Stimulated activated CD4-positive, alpha-beta T cell treated with anti-CD3 and anti-CD28 coated beads, Interleukin-4, amount 100 ng/mL, for 4 hours (primary cell): ENCODE results near the gene ZBP1.
A peak's percentile ranks its signal among the peaks of the same experiment; 100 is the strongest.

ENCODE experiments used
- DNase-seq, 2 experiments: peaks; one replicate each; pipeline ENCODE4 v3.0.0-alpha.2; 2020

ZBP1 gene, protein sequence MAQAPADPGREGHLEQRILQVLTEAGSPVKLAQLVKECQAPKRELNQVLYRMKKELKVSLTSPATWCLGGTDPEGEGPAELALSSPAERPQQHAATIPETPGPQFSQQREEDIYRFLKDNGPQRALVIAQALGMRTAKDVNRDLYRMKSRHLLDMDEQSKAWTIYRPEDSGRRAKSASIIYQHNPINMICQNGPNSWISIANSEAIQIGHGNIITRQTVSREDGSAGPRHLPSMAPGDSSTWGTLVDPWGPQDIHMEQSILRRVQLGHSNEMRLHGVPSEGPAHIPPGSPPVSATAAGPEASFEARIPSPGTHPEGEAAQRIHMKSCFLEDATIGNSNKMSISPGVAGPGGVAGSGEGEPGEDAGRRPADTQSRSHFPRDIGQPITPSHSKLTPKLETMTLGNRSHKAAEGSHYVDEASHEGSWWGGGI

DNA sequence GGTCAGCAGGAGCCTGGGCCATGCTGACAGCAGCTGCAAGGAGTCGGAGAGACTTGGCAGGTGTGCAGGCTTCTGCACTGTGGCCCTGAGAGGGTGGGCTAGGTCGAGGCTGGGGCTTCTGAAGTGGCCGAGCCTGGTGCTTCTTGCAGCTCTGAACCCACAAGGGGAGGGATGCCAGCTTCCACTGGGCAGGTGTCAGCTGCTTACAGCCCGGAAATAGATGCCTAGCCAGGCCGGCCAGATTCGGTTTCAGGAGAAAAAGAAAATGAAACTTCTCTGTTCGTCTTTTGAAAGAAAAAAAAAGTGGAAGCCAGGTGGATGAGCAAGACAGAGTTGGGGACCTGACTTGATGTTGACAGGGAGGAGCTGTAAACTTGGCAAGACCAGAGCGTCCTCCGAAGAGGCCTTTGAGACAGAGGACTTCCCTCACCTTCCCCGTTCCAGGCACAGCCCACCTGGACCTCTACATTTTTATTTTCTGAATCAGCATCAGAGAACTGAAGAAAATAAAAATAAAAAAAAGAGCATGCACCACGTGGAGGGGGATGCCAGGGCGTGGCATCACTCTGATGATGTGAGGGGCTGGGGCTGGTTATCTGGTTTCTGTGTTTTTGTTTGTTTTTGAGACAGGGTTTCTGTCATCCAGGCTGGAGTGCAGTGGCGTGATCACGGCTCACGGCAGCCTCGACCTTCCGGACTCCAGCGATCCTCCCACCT, at the start of gene ZBP1:
TSS of gene ZBP1 (minus strand) at position 153 of the 717 bp plus-strand sequence. CDS start at position 22, 131 bp downstream.
- peak in 1 of 2 experiments; percentile 54 for DNase-seq

DNA sequence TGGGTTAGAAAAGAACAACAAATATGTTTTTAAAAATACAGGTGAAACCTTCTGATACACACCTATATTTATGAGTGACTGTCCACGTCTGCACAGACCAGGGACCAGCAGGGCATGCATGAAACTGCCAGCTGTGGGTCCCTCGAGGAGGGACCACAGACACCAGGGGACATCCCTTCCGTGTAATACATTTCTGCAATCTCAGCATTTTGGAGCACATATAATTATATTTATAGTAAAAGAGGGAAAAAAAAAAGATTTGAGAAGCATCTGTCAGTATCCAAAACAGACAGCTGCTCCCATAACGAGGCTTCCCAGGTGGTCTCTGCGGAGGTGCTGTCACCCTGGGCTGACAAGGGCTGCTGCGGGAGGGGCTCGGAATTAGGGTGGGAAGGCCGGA, 49.4 kb upstream of the ZBP1 start:
- DNase-seq, result no peak

DNA sequence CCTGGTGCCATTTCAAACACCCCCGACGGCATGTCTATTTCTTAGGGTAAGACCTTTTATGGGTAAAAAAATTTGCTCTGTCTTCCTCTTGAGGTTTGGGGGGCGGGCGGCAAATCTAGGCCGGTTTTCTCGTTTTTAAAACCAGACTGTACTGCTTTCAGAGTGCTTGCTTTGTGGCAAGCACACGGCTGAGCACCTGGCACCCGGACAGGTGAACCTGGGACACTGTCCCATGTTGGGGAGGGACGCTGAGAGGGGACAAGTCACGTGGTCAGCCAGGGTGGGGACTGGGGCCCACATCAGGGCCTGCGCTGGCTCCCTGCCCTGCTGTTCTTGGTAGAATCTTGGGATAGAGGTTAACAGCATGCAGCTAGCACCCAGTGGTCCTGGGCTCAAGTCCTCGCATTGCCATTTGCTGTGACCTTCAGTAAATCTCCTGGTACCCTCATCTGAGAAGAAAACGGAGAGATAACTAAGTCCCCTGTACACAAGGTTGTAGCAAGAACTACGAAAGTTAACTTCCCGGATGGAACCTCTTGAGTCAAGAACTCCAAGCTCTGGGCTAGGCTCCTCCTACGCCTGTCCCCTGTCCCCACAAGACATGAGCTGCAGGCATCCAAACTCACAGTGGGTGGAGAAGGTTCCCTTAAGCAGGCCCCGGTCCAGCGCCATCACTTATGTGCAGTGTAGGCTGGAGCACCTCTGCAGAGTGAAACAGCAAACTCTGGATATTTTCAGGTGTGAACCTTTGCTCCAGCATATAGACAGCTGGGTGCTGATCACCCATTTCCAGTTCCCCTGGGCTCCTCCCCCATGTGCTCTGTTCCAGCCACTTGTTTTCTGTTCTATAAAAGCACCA, 47.9 kb upstream of the ZBP1 start:
- DNase-seq, result no peak

DNA sequence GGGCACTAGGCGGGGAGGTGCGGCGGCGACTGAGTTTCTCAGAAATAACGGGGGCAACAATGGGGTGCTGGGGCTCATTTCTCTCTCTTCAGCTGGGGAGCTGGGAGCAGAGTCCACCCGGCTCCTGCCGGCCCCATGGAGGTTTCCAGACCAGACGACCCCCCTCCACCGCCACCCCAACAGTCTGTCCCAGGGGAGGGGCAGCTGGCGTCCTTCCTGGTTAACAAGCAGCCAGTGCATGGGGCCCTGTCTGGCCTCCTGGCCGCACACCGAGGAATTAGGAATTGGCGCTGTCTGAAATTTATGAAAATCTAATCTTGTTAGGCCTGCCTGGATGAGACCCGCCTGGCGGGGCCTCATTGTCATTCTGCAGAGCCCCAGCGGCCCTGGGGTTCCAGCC, 47.2 kb upstream of the ZBP1 start:
- no peak for DNase-seq

DNA sequence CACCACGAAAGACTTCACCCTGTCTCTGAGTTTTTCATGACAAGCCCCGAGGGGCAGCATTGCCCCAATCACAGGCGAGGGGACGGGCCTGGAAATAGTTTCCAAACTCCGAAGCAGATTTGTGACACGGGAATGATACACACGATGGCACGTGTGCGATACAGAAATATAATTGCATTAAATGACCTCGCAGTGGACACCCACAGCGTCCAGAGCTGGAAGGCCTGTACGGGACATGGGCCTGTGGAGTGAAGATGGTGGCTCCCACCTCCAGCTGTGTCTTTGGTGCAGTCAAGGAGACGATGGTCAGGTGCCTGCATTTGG, 46.6 kb upstream of the ZBP1 start:
- DNase-seq, result no peak

DNA sequence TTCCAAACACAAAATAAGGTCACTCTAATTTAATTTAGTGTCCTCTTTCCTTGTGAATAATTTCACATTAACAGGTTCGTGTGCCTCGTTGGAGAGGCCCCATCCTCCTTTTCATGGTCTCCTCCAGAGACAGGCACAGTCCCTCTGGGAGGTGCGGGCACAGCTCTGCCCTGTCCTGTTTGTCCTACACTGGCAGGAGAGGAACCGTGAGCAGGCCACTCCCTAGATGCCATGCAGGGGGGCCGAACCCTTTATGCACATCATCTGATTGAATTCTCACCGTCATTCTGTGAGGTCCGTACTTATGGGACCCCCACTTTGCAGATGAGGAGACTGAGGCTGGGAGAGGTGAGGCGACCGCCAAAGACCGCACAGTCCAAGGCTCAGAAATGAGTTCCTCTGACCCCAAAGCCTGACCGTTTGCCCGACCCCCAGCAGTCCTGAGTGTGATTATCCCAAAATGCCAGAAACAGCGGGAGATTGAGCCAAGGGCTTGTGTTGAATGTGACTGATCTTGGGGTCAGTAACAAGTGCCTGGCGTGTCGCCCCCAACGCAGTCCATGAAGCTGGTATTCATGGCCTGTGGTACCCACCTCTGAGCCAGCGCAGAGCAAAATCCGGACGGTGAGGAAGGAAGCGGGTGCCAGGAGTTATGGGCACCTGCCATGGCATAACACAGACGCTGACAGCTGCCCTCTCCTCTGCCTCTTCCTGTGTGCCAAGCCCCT, 46.0 kb upstream of the ZBP1 start:
- DNase-seq, result no peak

DNA sequence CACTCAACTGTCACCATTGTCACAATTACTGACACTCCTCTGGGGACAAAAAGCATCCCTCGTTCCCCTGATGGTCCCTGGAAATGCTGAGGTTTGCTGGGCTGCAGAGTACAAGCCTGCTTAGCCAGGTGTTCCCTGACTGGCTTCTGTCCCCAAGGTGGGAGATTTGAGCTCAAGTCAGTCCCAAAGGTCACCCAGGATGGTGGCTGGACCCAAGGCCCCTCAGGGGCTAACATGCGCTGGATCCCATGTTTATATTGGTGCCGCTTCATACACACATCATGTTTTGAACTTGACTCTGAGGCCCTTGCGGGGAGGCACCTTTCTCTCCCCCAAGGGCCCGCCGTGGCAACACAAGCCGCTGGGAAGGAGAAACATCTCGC, 45.4 kb upstream of the ZBP1 start:
- no peak for DNase-seq

DNA sequence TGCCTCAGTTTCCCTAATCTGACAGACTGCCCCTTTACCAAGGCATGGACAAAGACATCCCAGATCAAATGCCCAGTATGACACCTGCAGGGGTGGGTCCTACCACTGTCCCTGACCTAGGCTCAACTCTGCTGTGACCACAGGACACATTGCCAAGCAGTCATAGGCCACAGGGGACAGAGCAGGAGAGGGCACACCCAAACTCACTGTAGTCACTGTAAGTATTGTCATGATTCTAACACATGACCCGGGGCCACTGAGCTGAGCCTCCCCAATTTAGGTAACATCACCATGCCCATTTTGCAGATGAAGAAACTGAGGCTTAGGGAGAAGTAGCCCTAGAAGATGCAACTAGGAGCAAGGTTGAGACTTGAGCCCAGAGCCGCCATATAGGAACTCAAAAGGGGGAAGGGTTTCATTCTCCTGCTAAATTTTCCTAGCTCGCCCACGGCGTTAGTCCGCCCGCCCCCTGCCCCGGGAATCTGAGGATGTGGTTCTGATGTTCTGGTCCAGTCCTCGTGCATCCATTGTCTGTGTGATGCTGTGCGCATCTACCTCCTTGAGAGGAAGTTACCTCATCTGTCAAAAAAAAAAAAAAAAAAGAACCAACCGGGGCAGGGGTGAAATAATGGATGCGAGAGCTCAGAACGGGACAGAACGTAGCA, 44.8 kb upstream of the ZBP1 start:
- DNase-seq, result no peak

DNA sequence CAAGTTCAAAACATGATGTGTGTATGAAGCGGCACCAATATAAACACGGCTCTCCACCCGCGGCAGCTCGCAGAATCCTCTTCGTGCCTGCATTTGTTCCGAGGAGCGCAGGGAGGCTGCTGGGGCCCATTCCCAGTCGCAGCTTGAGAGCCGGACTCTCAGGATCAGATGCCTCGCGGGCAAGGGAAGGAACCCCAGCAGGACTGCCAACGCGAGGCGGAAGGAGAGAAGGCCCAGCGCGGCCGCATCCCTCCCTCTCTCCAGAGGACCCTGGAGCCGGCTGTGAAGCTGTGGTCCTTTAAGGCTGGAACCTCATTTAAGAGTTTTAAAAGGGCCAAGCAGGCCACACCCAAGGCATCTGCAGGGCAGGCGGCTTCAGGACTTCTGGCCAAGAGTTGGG, 44.2 kb upstream of the ZBP1 start:
- no peak for DNase-seq

DNA sequence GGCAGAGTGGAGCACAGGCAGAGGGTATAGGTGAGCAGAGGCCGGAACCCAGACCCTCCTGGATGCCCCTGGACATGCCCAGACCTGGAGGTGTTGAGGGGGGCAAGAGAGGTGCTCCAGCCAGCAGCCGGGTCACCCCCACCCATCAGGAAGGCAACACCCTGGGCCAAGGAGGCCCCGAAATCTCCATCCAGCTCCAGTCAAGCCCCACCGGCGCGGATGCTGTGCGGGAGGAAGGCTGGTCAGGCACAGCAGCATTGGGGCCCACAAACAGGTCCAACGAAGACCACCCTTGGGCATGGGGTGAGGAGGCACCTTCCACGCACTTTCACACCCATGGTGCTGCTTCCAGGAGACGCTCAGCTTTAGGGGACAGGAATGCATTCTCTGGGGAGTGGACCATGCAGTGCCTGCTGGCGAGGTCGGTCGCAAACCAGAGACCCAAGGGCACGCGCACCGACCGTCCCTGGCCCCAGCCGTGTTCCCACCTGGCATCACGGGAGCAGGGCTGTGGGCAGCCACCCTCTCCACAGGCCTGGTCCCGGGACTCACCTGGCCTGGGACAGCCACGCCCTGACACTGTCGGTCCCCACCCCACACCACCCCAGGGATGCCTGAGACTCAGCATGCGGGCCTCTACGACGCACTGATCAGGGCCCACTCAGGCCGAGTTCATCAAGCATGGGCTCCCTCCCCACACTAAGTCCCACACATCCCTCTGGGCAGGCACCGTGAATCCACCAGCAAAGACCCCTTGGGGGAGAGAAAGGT, 43.6 kb upstream of the ZBP1 start:
- no peak for DNase-seq

DNA sequence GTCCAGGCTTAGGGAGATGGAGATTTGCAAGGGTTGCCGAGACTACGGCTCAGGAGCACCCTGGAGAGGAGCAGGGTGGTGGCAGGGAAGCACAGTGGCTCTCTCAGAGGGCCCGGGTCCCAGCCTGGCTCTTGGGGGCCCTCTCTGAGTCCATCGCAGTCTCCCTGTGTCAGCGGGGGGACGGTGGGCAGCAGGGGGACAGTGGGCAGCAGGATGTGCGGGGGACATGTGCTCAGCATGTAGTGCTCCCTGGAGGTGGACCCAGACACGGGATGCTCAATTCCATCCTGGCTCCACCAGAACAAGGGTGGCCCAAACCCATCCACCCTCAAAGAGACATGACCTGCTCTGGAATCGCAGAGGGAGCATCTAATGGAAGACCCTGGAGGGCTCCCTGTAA, 43.0 kb upstream of the ZBP1 start:
- DNase-seq, result no peak

DNA sequence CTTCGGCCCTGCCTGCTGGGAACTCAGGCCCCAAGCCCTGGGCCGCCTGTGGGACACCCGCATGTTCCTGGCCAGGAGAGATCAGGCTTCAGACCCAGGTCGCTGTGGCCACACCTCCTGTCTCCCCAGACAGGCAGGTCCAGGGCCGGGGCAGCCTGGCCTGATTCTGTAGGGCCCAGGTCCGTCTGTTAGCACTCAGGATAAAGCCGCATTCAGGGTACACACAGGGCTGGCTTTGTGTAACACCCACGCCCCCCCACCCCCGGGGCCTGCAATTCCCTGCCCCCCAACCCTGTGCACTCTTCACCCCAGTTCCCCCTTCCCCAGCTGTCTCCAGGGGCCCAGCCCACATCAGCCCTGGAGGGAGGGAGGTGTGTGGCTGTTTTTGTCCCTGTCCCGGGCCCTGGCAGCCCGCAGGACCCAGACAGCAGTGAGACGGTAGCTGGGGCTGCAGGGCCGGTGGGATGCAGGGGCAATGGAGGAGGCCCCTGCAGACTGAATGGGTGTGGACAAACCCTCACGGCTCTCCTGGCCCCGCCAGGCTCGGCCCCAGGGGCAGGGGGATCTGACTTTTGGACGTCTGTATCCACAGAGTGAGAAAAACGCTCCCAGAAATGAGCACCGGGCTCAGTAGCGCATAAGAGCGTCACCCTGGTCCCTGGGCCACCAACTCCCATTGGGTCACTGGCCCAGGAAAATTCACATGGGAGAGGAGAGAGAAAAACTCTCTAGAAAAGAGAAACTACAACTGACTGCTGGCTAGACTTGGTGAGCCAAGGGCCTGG, 42.4 kb upstream of the ZBP1 start:
- no peak for DNase-seq

DNA sequence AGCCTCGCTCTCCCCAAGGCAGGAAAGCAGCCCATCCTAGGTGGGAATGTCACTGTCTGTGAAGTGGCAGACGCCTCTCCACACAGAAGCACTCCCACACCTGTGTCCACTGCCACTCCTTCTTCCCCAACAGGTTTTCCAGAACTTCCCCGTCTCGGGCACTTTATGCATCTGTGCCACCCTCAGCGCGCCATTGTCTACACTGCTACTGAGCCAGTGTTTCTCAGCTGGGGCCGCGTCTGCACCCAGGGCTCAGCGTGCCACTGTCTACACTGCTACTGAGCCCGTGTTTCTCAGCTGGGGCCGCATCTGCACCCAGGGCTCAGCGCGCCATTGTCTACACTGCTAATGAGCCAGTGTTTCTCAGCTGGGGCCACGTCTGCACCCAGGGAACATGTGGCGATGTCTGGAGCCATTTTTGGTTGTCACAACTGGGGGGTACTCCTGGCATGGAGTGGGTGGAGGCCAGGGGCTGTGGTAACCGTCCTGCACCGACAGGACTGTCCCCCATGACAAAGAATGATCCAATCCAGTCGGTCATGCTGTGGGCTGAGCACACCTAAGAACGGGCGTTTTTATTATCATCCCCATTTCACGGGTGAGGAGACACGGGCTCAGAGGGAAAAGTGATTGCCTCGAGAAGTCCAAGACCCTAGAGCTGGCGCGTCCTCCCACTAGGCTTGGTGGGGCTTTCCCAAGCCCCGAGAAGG, 41.7 kb upstream of the ZBP1 start:
- DNase-seq, result no peak

DNA sequence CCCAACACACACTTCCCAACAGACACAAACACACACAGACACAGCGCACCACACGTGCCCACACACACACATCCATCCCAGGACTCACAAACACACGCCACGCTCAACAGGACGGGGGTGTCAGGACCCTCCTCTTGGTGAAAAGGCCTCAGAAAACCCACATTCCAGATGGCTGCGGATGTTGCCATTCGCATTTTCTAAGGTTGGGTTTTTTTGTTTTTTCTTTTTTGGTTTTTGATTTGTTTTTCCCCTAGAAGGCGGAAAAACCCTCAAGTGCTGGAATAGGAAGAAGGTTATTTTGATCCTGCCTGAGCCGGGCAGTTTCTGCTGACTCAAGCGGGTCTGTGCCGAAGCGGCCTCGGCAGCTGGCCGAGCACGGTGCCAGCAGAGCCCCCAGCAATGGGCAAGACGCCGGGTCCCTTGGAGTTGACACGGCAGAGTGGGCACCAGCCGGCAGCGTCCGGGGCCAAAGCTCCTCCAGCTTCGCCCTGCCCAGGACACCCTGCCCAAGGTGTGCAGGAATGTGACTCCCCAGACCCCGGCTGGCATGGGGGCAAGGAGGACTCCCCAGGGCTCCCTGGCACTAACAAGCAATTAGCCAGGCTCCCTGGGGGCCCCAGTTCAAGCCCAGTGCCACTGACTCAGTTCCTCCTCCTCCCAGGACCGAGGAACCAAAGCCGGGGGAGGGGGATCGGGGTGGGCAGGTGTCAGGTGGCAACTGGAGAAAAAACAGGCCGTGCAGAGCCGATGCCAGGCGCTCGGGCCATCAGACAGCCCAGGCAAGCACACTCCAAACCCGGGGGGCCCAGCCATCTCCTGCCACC, 40.9 kb upstream of the ZBP1 start:
- no peak for DNase-seq

DNA sequence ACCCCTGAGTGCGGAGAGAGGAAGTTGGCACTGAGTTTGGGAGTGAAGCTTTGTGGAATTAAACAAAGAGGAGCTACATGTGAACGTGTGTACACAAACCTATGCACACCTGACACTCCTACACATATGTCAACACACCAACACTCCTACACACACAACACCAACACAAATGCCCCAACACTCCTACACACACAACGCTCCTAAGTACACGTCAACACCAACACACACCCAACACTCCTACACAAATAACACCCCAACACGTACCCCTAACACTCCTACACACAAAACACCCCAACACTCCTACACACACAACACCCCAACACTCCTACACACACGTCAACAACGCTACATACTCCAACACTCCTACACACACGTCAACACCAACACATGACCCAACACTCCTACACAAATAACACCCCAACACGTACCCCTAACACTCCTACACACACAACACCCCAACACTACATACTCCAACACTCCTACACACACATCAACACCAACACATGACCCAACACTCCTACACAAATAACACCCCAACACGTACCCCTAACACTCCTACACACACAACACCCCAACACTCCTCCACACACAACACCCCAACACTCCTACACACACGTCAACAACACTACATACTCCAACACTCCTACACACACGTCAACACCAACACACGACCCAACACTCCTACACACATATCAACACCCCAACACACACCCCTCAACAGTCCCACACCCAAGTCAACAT, 40.1 kb upstream of the ZBP1 start:
- no peak for DNase-seq

DNA sequence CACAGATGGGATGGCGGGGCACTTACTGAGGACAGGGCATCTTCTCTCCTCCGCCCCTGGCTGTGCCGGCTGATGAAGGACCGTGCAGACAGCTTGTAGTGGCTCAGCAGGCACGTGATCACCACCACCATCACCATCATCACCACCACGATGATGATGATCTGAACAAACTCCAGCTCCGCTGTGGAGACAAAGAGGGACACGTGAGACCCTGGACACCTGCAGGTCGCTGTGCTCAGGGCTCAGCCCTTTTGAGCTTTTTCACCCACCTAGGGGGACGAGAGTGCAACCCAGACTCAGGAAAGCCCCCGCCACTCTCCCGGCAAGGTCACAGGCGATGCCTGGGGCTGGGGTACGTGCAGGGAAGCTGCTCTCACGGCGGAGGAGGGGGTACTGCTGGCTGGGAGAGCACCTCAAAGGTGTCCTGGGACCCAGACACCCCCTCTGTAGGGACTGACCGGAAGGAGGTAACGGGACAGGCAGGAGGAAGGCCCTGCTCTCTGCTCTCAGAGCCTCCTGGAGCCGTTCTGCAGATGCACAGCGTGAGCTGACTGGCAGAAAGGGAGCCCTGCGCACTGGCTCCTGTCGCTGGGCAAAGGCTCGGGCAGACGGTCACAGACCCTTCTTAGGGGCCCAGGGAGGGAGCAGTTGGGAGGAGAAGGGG, 39.4 kb upstream of the ZBP1 start:
- no peak for DNase-seq

DNA sequence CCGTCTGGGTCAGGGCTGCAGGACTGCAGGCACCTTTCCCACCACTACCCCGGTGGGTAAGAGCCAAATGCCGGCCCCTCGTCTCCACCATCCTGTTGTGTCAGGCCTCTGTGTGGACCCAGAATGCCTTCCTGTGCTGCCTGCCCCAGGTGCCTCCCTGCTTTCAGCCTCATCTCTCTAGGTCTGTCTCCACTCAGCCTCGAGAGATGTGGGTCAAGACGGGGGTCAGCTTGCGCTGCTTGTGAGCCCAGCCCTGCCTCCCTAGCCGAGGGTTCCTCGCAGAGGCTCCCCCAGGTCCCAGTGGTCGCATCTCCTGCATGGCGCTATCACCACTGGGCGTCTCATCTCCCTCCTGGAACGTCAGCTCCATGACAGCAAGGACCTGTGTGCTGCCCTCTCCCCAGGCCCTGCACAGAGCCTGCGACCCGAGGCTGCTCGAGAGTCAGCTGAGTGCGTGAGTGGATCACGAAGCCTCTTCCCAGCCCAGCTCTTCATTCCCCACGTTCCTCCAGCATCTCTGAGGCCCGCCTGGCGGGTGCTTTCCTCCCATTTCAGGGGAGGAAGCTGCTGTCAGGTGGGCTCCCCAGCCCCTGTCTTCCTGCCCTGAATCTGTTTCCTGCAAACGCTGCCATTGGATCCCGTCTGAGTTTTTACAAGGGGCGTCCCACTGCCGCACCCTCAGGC, 38.7 kb upstream of the ZBP1 start:
- DNase-seq, result no peak
